ENCODE data around the gene NRF1. TPM values are rescaled to one million over a fixed set of nuclear protein-coding genes. Genes with fewer than 3 reads are reported as not detected.
"Not testable (repeated sequence)": the region's sequence is repeated elsewhere in the genome, so short reads cannot be mapped to it uniquely, and the experiment has no call there.

The NRF1 gene
- total RNA-seq, 1 donor from 2014 or later = 29.2 TPM

DNA sequence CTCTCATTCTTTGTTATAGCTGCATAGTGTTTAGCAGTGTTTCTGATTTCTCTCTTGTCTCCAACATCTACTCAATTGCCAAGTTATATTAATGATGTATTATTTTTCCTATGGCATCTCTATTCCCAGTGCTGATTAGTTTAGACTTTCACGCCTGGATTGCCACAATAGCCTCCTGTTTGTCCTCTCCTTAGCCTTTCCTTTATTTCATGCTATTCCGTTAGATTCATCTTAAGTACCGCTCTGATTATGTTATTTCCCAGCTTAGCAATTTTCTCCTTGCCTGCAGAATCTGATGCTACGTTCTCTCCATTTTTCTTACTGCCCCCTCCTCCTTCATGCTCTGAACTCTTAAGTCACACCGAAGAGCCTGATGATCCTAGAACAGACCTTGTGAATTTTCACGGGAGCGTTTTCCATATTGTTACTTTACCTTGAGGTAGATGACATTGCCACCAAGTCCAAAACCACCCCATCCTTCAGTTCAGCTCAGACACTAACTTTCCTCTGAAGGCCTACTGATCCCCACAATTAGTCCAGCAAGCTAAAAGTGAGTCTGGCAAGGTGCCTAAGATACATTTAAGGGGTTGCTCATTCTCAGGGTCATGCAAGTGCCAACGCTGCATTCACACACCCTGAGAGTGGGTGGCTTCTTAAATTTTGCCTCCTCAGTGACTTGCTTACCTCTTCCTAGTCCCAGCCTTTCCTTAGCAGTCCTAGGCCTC, 6.6 kb upstream of the NRF1 start:
- DNase-seq (ENCODE audit: low spot score) = no peak
- intact Hi-C loops (cut with DNase I) = no loop called here
- ATAC-seq = no peak

GRCh38 chr7:129605960-129606614, 5.4 kb upstream of the NRF1 start:
- ATAC-seq = no peak
- intact Hi-C loops (cut with DNase I) = no loop called here
- DNase-seq (ENCODE audit: low spot score) = no peak

GRCh38 chr7:129606803-129607202, 4.7 kb upstream of the NRF1 start:
- intact Hi-C loops (cut with DNase I) = no loop called here
- DNase-seq (ENCODE audit: low spot score) (no peak), ATAC-seq (peak; percentile 28)

DNA sequence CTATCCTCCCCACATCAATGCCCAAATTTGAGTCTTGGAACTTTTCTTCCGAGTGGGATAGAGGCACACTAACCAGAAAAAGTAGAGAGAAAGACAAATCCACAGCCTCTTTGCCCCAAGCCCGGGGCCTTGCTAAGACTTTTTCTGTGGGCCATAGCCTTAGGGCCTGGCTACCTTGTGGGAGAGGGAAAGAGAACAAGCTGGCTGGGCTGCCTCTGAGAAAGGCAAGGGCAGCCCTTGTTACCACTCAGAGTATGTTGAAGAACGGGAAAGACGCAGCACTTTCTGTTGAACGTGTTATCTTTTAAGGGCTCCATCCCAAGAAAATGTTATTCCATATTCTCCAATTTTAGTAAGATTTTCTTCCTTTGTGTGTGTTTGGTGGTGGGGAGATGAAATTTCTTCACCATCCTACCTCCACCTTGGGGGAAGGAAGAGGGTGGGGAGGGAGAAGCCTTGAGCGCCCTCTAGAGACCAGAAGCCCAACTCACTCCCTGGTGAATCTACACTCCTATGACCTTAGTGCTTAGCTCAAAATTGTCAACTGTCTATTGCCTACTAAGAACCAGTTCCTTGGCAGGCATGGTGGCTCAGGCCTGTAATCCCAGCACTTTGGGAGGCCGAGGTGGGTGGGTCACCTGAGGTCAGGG, 3.9 kb upstream of the NRF1 start:
- intact Hi-C loops (cut with DNase I) = no loop called here
- ATAC-seq (no peak), DNase-seq (ENCODE audit: low spot score) (no peak)

GRCh38 chr7:129609666-129610065, 1.9 kb upstream of the NRF1 start:
- intact Hi-C loops (cut with DNase I) = no loop called here
- ATAC-seq (no peak), DNase-seq (ENCODE audit: low spot score) (no peak)

- DNase-seq (ENCODE audit: low spot score) (no peak), ATAC-seq (no peak)
- intact Hi-C loops (cut with DNase I) = no loop called here
Observed at GRCh38 chr7:129610709-129611245, 743 bp upstream of the NRF1 start.

- ATAC-seq (peak; percentile 28), DNase-seq (ENCODE audit: low spot score) (peak; percentile 79)
- intact Hi-C loops (cut with DNase I) = no loop called here
Observed at GRCh38 chr7:129612112-129613015, 844 bp downstream of the NRF1 start.

GRCh38 chr7:129613016-129613337, 1.5 kb downstream of the NRF1 start:
- ATAC-seq (no peak), DNase-seq (ENCODE audit: low spot score) (no peak)
- intact Hi-C loops (cut with DNase I) = no loop called here

DNA sequence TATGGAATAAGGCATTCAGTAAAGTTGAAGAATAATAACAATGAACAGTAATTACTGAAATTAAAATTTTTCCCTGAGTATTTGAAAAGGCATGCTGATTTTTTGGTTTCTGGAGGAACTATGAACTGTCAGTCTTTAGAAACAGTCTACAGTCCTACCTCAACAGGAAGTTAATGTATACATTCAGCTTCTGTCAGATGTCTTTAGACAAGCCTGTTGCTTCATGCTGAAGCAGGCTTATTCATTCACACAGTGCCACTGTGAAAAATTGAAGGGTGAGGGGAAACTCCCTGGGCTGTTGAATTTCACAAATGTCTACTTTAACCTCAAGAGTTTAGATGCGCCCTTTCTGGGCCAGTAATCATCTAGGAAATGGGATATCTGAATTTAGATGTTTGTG, 3.5 kb downstream of the NRF1 start:
- ATAC-seq (no peak), DNase-seq (ENCODE audit: low spot score) (no peak)
- intact Hi-C loops (cut with DNase I) = no loop called here

- ATAC-seq (no peak), DNase-seq (ENCODE audit: low spot score) (no peak)
- intact Hi-C loops (cut with DNase I) = no loop called here
Observed at GRCh38 chr7:129616530-129616929, 5.0 kb downstream of the NRF1 start.

GRCh38 chr7:129617178-129617577, 5.7 kb downstream of the NRF1 start:
- DNase-seq (ENCODE audit: low spot score) (no peak), ATAC-seq (no peak)
- intact Hi-C loops (cut with DNase I) = no loop called here

DNA sequence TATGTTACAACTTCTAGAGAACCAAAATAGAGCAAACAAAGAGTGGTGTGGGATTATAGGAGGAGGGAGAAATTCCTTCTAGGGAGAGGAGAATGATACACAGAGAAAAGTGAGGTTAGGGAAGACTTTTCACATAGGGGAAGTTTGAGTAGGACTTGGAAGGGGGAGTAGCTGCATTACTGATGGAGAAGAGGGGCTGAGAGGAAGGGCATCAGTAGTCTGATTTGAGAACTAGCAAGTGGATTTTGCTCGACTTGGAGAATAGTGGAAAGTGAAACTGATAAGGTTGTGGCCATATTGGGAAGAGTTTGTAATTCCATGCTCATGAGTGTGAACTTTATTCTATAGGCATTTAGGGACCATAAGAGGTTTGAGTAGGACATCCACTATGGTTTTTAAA, 6.1 kb downstream of the NRF1 start:
- ATAC-seq (no peak), DNase-seq (ENCODE audit: low spot score) (no peak)
- intact Hi-C loops (cut with DNase I) = no loop called here

GRCh38 chr7:129626896-129627295, 15.4 kb downstream of the NRF1 start:
- intact Hi-C loops (cut with DNase I) = no loop called here
- DNase-seq (ENCODE audit: low spot score) (no peak), ATAC-seq (no peak)

GRCh38 chr7:129630341-129630740, 18.8 kb downstream of the NRF1 start:
- intact Hi-C loops (cut with DNase I) = no loop called here
- no peak for ATAC-seq

GRCh38 chr7:129634361-129635034, 23.0 kb downstream of the NRF1 start:
- ATAC-seq (no peak), DNase-seq (ENCODE audit: low spot score) (no peak)
- intact Hi-C loops (cut with DNase I) = no loop called here

More at GRCh38 chr7:129630341-129630740, 18.8 kb downstream of the NRF1 start:
- no peak for DNase-seq (ENCODE audit: low spot score)

DNA sequence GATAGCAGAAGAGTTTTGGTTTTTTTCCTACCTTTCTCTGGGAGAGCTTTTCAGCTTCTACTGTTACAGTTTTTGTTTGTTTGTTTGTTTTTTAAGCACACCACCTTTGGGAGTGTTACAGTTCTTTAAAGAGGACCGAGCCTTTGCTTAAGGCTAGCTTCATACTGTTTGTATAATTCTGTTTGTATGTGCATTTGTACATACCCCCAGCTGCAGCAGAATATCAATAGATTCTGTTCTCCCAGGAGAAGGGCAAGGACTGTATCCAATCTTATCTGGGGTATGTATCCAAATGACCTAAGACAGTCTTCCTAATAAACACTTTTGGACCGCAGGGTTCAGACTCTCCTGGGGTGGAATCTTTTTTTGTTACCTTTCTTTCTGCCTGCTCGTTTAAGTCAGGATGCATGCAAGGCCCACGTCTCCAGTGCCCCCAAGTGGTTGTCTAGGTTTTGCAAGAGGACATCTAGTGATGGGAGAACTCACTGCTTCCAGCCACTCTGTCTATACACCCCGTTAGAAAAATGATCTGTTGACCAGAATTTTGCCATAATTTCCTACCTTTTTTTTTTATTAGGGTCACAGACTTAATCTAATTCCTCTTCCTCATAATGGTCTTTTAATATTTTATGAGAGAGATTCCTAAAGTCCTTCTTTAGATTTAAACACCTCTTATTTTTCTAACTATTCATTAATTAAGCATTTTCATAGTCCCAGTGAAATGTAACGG, 23.9 kb downstream of the NRF1 start:
- DNase-seq (ENCODE audit: low spot score) (no peak), ATAC-seq (peak; percentile 83)
- intact Hi-C loops (cut with DNase I) = no loop called here

DNA sequence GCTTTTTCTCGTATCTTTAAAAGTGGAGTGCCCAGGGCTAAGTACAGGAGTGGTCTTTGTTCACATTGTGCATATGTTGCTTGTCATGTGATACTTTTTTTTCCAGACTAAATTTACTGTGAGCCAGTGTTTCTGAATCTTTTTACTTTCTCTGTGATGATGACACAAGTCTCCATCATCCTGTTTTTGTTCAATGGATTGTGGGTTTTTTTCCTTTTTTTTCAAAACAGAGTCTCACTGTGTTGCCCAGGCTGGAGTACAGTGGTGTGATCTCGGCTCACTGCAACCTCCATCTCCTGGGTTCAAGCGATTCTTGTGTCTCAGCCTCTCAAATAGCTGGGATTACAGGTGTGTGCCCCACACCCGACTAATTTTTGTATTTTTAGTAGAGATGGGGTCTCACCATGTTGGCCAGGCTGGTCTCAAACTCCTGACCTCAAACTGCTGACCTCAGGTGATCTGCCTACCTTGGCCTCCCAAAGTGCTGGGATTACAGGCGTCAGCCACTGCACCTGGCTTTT, 24.6 kb downstream of the NRF1 start:
- ATAC-seq; intact Hi-C loops (cut with DNase I); DNase-seq (ENCODE audit: low spot score): not testable (repeated sequence)

DNA sequence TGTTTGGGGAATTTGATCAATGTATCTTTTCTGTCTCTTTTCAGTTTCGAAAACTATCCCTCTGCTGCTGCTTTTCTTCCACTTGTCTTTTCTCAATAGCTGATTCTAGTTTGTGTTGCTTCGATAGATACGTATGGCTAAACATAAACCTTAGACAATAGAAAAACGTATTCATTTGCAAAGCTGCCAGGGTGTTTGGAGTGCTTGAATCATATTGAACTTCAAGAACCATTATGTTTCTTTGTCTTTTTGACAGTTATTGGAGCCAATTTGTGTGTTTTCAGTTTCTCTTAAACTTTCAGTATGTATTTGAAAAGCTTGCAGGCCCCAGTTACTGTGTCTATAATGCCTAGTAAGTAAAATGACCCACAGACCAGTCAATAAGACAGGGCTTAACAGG, 25.1 kb downstream of the NRF1 start:
- no peak for DNase-seq (ENCODE audit: low spot score)
- intact Hi-C loops (cut with DNase I) = no loop called here
- no peak for ATAC-seq
